Neural cell (in vitro differentiated cells): ENCODE data around the gene NTRK2. TPM values are rescaled to one million over a fixed set of nuclear protein-coding genes. Genes with fewer than 3 reads are reported as not detected.

ENCODE experiments used
- H2AFZ ChIP-seq: fragments of 200-600, 300-800 bp; sonication (generic), shearing (Covaris generic); 2 replicates; pipeline ENCODE4 v1.6.0; 2014; ENCODE audit warnings: low read depth, mild to moderate bottlenecking, antibody characterized with exemption, low read length, moderate library complexity
- H3F3A ChIP-seq: fragments of 200-600 bp; shearing (Covaris generic); 2 replicates; pipeline ENCODE4 v1.6.1; 2016; ENCODE audit warnings: mild to moderate bottlenecking, moderate library complexity, mixed read lengths, antibody characterized with exemption, low read length; ENCODE audit not compliant: insufficient read depth, poor library complexity, severe bottlenecking
- H3K27ac ChIP-seq: fragments of 200-600, 300-800 bp; sonication (generic), shearing (Covaris generic); 2 replicates; pipeline ENCODE4 v1.5.1; 2014; ENCODE audit warnings: mild to moderate bottlenecking, low read length, moderate library complexity
- H3K27me3 ChIP-seq: fragments of 300-800, 200-600 bp; sonication (generic), shearing (Covaris generic); 2 replicates; pipeline ENCODE4 v1.6.0; 2014; ENCODE audit warnings: mild to moderate bottlenecking, low read depth, low read length, moderate library complexity; ENCODE audit not compliant: insufficient read depth
- H3K36me3 ChIP-seq: fragments of 300-800, 200-600 bp; sonication (generic), shearing (Covaris generic); 2 replicates; pipeline ENCODE4 v1.5.1; 2014; ENCODE audit warnings: mild to moderate bottlenecking, antibody characterized with exemption, low read length, moderate library complexity; ENCODE audit not compliant: insufficient read depth
- H3K4me2 ChIP-seq: fragments of 300-800, 200-600 bp; sonication (generic), shearing (Covaris generic); 2 replicates; pipeline ENCODE4 v1.6.0; 2014; ENCODE audit warnings: mild to moderate bottlenecking, low read length
- H3K4me3 ChIP-seq: fragments of 300-800, 200-600 bp; sonication (generic), shearing (Covaris generic); 2 replicates; pipeline ENCODE4 v1.5.1; 2014; ENCODE audit warnings: mild to moderate bottlenecking, low read length, moderate library complexity
- H3K79me2 ChIP-seq: fragments of 200-600 bp; shearing (Covaris generic); replicated peaks from 2 replicates; pipeline ENCODE4 v1.6.0; 2014; ENCODE audit warnings: mild to moderate bottlenecking, low read length, moderate library complexity; ENCODE audit not compliant: insufficient read depth
- H3K9ac ChIP-seq: fragments of 300-800, 200-600 bp; sonication (generic), shearing (Covaris generic); 2 replicates; pipeline ENCODE4 v1.6.1; 2016; ENCODE audit warnings: mild to moderate bottlenecking, low read length, mixed read lengths
- H3K9me2 ChIP-seq: fragments of 200-600 bp; shearing (Covaris generic); 2 replicates; pipeline ENCODE4 v1.6.1; 2016; ENCODE audit warnings: mild to moderate bottlenecking, low read length, mixed read lengths; ENCODE audit not compliant: insufficient read depth
- H3K9me3 ChIP-seq: fragments of 200-600, 300-800 bp; sonication (generic), shearing (Covaris generic); 2 replicates; pipeline ENCODE4 v1.6.1; 2016; ENCODE audit warnings: mild to moderate bottlenecking, mixed run types, low read length, moderate library complexity, mixed read lengths
- H4K20me1 ChIP-seq: fragments of 200-600 bp; shearing (Covaris generic); 2 replicates; pipeline ENCODE4 v1.6.1; 2016; ENCODE audit warnings: mild to moderate bottlenecking, mixed run types; ENCODE audit not compliant: insufficient read depth
- CTCF ChIP-seq: fragments of 450-650 bp; IDR thresholded peaks from 2 replicates; pipeline ENCODE4 v1.5.1; 2014; ENCODE audit warnings: antibody characterized with exemption, mild to moderate bottlenecking, moderate library complexity; ENCODE audit not compliant: poor library complexity, severe bottlenecking
- EP300 ChIP-seq: fragments of 450-650 bp; conservative IDR thresholded peaks from 2 replicates; pipeline ENCODE4 v1.6.1; 2014; ENCODE audit warnings: antibody characterized with exemption, mild to moderate bottlenecking, moderate library complexity; ENCODE audit not compliant: poor library complexity, severe bottlenecking
- EZH2 ChIP-seq: fragments of 200-600, 300-800 bp; shearing (Covaris generic), sonication (generic); IDR thresholded peaks from 2 replicates; pipeline ENCODE4 v1.6.1; 2014; ENCODE audit warnings: antibody characterized with exemption, low read length, borderline replicate concordance, mild to moderate bottlenecking; ENCODE audit not compliant: insufficient read depth, poor library complexity, severe bottlenecking
- MXI1 ChIP-seq: fragments of 450-650 bp; conservative IDR thresholded peaks from 2 replicates; pipeline ENCODE4 v1.6.1; 2014; ENCODE audit warnings: antibody characterized with exemption, mild to moderate bottlenecking; ENCODE audit not compliant: poor library complexity, severe bottlenecking
- POLR2AphosphoS5 ChIP-seq: IDR thresholded peaks from 2 replicates; pipeline ENCODE4 v1.6.1; 2012
- RAD21 ChIP-seq: fragments of 450-650 bp; conservative IDR thresholded peaks from 2 replicates; pipeline ENCODE4 v1.6.1; 2014; ENCODE audit warnings: antibody characterized with exemption, mild to moderate bottlenecking, moderate library complexity
- REST ChIP-seq: IDR thresholded peaks from 2 replicates; pipeline ENCODE4 v1.6.1; 2012; ENCODE audit warnings: borderline replicate concordance
- SMC3 ChIP-seq: fragments of 450-650 bp; conservative IDR thresholded peaks from 2 replicates; pipeline ENCODE4 v1.6.1; 2014; ENCODE audit warnings: antibody characterized with exemption, mild to moderate bottlenecking, moderate library complexity; ENCODE audit not compliant: poor library complexity
- TAF1 ChIP-seq: IDR thresholded peaks from 2 replicates; pipeline ENCODE4 v1.6.1; 2012; ENCODE audit warnings: low read depth
- polyA plus RNA-seq: library from polyadenylated mRNA; depleted of rRNA; stranded (reverse); fragments of >200 nt; gene quantifications from 2 replicates; pipeline ENCODE4 v1.2.3, GENCODE V29; 2014

The NTRK2 gene
- polyA plus RNA-seq, 1 donor from 2014 or later = 14.2 TPM

GRCh38 chr9:84705128-84705527 lies 35.6 kb downstream of the NTRK2 start:
- Histone ChIP-seq H3K9ac (no peak overlapping the region), H3K4me3 (no peak overlapping the region), H3K4me2 (no peak overlapping the region), H3K9me3 (no peaks in the 10 kb centered on the region), H3K27ac (no peak overlapping the region), H2AFZ (no peak overlapping the region), H3K79me2 (no peaks in the 10 kb centered on the region), H3F3A (no peaks in the 10 kb centered on the region), H3K36me3 (no peaks in the 10 kb centered on the region), H3K9me2 (no peaks in the 10 kb centered on the region), H4K20me1 (no peaks in the 10 kb centered on the region), H3K27me3 (no peaks in the 10 kb centered on the region)
- TF ChIP-seq REST (no peak), SMC3 (no peak), MXI1 (no peak), RAD21 (no peak), EZH2 (no peak), POLR2AphosphoS5 (no peak)

- Histone ChIP-seq H3F3A (no peaks in the 10 kb centered on the region), H3K36me3 (no peaks in the 10 kb centered on the region), H3K27me3 (no peaks in the 10 kb centered on the region), H3K27ac (no peak overlapping the region), H2AFZ (no peak overlapping the region), H3K9me2 (no peaks in the 10 kb centered on the region), H3K4me2 (no peak overlapping the region), H3K79me2 (no peaks in the 10 kb centered on the region), H4K20me1 (no peaks in the 10 kb centered on the region), H3K4me3 (no peak overlapping the region), H3K9me3 (no peaks in the 10 kb centered on the region), H3K9ac (no peak overlapping the region)
- no peak for TF ChIP-seq POLR2AphosphoS5
- no peak for TF ChIP-seq EZH2
- TF ChIP-seq TAF1 = no peak
- no peak for TF ChIP-seq MXI1
- TF ChIP-seq CTCF = no peak
- TF ChIP-seq EP300 = no peak
- TF ChIP-seq SMC3 = no peak
- TF ChIP-seq REST = no peak
- TF ChIP-seq RAD21 = no peak
Measured at GRCh38 chr9:84708400-84708799, 38.9 kb downstream of the NTRK2 start.
